Subcutaneous adipose tissue (tissue), 4 donors: ENCODE data around the gene GP2. TPM values are rescaled to one million over a fixed set of nuclear protein-coding genes. Genes with fewer than 3 reads are reported as not detected.

Source experiments
- total RNA-seq, 4 donors: library from RNA; depleted of rRNA; stranded (reverse); fragments of >200 nt; gene quantifications; one replicate each; pipeline ENCODE4 v1.1.0, GENCODE V29; 2016
- TF ChIP-seq, protein P1 (sequence below): fragments of 450-650 bp; IDR thresholded peaks from one replicate; pipeline ENCODE4 v1.5.1; 2016; ENCODE audit warnings: low read depth, mild to moderate bottlenecking, control low read depth, antibody characterized with exemption, moderate library complexity

Gene GP2
- total RNA-seq, 4 donors from 2014 or later, result not detected

DNA sequence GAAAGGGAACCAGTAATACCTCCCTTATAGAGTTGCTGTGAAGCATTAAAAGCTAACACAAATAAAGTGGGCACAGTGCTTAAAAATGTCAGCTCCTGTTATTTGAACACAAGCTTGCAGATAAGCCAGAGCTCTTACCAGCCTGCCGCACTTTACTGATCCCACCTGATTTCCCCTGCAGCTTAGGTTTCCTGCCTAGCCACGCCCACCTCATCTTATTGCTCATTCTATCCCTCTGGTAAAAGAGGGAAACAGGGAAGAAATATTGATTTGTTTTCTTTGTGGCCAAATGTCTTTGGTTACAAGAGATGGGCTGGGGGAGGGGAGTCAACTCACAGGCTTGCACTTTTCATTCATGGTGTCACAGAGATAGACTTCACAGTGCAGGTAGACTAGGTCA lies 9.6 kb upstream of the GP2 start:
- TF ChIP-seq, protein P1, sequence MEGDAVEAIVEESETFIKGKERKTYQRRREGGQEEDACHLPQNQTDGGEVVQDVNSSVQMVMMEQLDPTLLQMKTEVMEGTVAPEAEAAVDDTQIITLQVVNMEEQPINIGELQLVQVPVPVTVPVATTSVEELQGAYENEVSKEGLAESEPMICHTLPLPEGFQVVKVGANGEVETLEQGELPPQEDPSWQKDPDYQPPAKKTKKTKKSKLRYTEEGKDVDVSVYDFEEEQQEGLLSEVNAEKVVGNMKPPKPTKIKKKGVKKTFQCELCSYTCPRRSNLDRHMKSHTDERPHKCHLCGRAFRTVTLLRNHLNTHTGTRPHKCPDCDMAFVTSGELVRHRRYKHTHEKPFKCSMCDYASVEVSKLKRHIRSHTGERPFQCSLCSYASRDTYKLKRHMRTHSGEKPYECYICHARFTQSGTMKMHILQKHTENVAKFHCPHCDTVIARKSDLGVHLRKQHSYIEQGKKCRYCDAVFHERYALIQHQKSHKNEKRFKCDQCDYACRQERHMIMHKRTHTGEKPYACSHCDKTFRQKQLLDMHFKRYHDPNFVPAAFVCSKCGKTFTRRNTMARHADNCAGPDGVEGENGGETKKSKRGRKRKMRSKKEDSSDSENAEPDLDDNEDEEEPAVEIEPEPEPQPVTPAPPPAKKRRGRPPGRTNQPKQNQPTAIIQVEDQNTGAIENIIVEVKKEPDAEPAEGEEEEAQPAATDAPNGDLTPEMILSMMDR, result no peak

DNA sequence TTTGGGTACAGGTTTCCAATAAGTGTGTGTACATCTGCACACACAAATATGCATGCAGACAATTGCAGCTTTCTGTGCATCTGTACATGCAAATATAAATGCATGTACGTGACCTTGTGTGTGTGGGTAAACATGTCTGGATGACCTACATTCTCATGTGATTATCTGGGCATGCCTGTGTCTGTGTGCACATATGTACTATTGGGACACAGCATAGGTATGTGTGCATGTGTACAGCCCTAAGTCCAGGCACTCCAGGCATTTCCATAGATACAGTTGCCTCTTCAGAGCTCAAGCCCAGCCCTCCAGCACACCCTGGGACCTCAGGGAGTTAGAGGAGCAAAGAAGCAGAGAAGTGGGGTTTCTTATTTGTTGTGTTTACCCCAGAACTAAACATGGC lies 7.1 kb upstream of the GP2 start:
- TF ChIP-seq, protein P1, result no peak

DNA sequence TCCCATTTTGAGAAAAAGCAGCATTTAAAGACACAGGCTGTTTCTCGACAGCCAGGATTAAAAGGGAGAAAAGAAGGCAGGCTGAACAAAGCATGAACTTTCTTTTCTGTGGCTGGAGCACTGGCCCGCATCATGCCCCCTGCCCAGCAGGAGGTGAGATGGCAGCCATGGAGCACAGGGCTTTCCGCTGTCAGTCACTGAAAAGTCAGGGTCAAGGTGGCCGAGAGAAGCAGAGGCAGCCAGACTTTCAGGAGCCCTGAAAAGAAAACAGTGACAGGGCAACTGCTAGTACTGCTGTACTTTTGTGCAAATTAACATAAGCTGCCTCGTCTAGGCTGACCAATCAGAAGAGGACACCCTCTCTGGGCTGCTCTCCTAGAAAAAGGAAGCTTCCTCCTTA lies 5.8 kb upstream of the GP2 start:
- TF ChIP-seq, protein P1, result no peak

DNA sequence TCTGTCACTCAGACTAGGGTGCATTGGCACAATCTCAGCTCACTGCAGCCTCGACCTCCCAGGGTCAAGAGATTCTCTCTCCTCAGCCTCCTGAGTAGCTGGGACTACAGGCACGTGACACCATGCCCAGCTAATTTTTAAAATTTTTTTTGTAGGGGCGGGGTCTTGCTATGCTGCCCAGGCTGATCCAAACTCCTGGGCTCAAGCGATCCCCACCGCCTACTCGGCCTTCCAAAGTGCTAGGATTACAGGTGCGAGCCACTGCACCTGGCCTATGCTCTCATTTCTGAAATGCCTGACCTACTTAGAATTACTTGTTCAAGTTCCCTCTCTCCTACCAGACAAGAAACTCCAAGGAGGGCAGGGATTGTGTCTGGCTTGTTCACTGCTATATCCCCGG lies 5.1 kb upstream of the GP2 start:
- TF ChIP-seq, protein P1, result no peak

GRCh38 chr16:20331635-20332034 lies 4.3 kb upstream of the GP2 start:
- TF ChIP-seq, protein P1, result no peak

DNA sequence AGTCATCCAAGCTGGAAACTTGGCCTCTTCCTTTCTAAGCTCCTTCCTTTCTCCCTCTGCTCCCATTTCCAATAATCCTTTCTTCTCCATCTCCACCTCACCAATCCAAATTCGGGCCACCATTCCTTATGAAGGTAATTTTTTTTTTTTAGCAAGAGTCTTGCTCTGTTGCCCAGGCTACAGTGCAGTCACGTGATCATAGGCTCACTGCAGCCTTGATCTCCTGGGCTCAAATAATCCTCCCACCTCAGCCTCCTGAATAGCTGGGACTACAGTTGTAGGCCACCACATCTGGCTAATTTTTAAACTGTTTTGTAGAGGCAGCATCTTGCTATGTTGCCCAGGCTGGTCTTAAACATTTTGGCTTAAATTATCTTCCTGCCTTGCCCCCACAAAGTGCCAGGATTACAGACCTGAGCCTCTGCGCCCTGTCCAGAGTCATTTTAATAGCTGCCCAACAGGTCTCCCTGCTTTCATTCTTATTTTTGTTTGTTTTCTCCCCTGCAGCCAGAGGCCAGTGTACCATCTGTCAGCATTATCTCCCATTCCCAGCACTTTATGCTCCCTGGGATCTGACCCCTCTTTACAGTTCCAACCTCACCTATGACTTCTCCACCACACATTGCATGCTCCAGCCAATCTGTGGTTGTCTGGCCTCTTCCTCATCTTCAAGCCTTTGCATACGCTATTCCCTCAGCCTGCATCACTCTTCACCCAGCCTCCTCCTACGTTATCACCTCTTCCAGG lies 2.3 kb upstream of the GP2 start:
- TF ChIP-seq, protein P1, result no peak

- TF ChIP-seq, protein P1, result no peak
These were observed 992 bp downstream of the GP2 start for GRCh38 chr16:20326321-20326720.
